Natural killer cell (primary cell): ENCODE results near the gene FADS6. TPM values are rescaled to one million over a fixed set of nuclear protein-coding genes. Genes with fewer than 3 reads are reported as not detected.

Source experiments
- ATAC-seq, 3 donors: fragments of 150-1000 bp in 2 of 3; fragments of 200-7000 bp in 1 of 3; cut with Tn5 transposase; 1 replicate in 1 of 3; 2 replicates in 2 of 3; pipeline ENCODE4 v1.10.0; 2021; ENCODE audit warnings: mild to moderate bottlenecking in 2 of 3, moderate library complexity in 2 of 3
- DNase-seq, 2 donors: peaks; one replicate each; pipeline versions ENCODE4 v3.0.0 to v3.0.0-alpha.2; 2013 to 2021; ENCODE audit warnings: mixed read lengths in 1 of 2
- H3K27ac ChIP-seq: one replicate; pipeline ENCODE4 v1.5.1; 2013; ENCODE audit warnings: mild to moderate bottlenecking, low read length
- H3K27me3 ChIP-seq: one replicate; pipeline ENCODE4 v1.6.1; 2013; ENCODE audit warnings: low read length; ENCODE audit not compliant: control insufficient read depth, insufficient read depth
- H3K36me3 ChIP-seq: one replicate; pipeline ENCODE4 v1.6.1; 2013; ENCODE audit warnings: low read length; ENCODE audit not compliant: control insufficient read depth, insufficient read depth
- H3K4me1 ChIP-seq: one replicate; pipeline ENCODE4 v1.6.1; 2013; ENCODE audit warnings: low read length; ENCODE audit not compliant: control insufficient read depth, insufficient read depth
- H3K4me3 ChIP-seq: one replicate; pipeline ENCODE4 v1.5.1; 2013; ENCODE audit warnings: low read length
- H3K9me3 ChIP-seq: one replicate; pipeline ENCODE4 v1.6.1; 2013; ENCODE audit warnings: low read length; ENCODE audit not compliant: control insufficient read depth, insufficient read depth
- H3K27ac Mint-ChIP-seq, 2 donors: one replicate each; pipeline ENCODE4 v1.8.0; 2022; ENCODE audit warnings: mild to moderate bottlenecking in 2 of 2, mixed read lengths in 2 of 2, moderate library complexity in 1 of 2
- H3K27me3 Mint-ChIP-seq, 2 donors: one replicate each; pipeline ENCODE4 v1.8.0; 2022; ENCODE audit warnings: low read depth in 2 of 2, mixed read lengths in 2 of 2
- H3K36me3 Mint-ChIP-seq: one replicate; pipeline ENCODE4 v1.8.0; 2022; ENCODE audit warnings: mixed read lengths
- H3K4me1 Mint-ChIP-seq, 2 donors: one replicate each; pipeline ENCODE4 v1.8.0; 2022; ENCODE audit warnings: mixed read lengths in 2 of 2
- H3K4me3 Mint-ChIP-seq: one replicate; pipeline ENCODE4 v1.8.0; 2022; ENCODE audit warnings: mild to moderate bottlenecking, moderate library complexity, mixed read lengths
- H3K9me3 Mint-ChIP-seq, 2 donors: one replicate each; pipeline ENCODE4 v1.8.0; 2022; ENCODE audit warnings: mixed read lengths in 2 of 2
- CTCF ChIP-seq: fragments of 200-600 bp; IDR thresholded peaks from one replicate; pipeline ENCODE4 v1.8.0; 2022; ENCODE audit warnings: antibody characterized with exemption
- WGBS: methylation state at CpG from one replicate; pipeline ENCODE4 v1.1.7; 2013; ENCODE audit warnings: missing lambda C conversion rate; ENCODE audit not compliant: insufficient coverage; 5-methylcytosine and 5-hydroxymethylcytosine counted together
- intact Hi-C: fragments of 100-400 bp; cut with micrococcal nuclease; formaldehyde crosslinking; loops from one replicate; pipeline ENCODE4 v1.14.2; 2022
- total RNA-seq, 4 donors: library from RNA; stranded (reverse); fragments of 120-200 nt in 1 of 4; gene quantifications; one replicate each; pipeline versions ENCODE4 v1.2.3 to v1.2.4, GENCODE V29; 2013 to 2022

Gene FADS6
- total RNA-seq, 3 donors from 2014 or later (not counting 1 experiment from before 2014, with no cell fraction given) = not detected

DNA sequence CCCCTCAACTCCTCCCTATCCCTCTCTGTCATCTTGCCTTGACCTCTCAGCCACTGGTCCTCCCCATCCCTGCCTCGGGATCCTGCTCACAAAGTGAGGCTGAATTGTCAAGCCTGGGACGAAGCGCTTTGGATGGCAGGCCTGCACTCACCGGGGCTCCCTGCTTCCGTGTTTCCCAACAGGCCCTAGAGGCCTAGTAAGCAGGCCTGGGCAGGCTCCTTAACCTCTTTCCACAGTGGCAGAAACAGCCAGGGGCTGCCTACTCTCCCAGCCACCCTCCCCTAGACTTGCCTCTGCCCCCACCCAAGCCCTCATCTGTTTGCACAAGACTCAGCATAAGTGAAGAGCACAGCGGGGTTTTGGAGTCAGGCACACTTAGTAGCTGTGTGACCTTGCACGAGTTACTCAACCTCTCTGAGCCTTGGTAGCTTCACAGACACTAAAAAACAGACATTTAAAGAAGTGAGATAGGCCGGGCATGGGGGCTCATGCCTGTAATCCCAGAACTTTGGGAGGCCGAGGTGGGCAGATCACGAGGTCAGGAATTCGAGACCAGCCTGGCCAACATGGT is 5.0 kb upstream of the FADS6 start:
- H3K9me3 Mint-ChIP-seq = no peaks in the 10 kb centered on the region
- H3K27ac Mint-ChIP-seq = peak overlapping the region in 1 of 2 donors; percentile 7
- ATAC-seq (no peak), DNase-seq (no peak)
- peaks cover 25 to 28% of the 10 kb centered on the region in 2 donors for H3K27me3 Mint-ChIP-seq
- Histone ChIP-seq H3K4me1 (no peaks in the 10 kb centered on the region), H3K27ac (no peak overlapping the region), H3K4me3 (no peak overlapping the region), H3K9me3 (no peaks in the 10 kb centered on the region), H3K36me3 (no peaks in the 10 kb centered on the region), H3K27me3 (peaks cover 9% of the 10 kb centered on the region)
- intact Hi-C loops = no loop called here
- H3K4me3 Mint-ChIP-seq = no peak overlapping the region
- 82% methylated on average over 11 of the region's 11 CpGs for WGBS
- H3K36me3 Mint-ChIP-seq = no peaks in the 10 kb centered on the region
- no peak for TF ChIP-seq CTCF
- H3K4me1 Mint-ChIP-seq = peaks cover 0 to 3% of the 10 kb centered on the region in 2 donors

- Mint-ChIP-seq H3K4me1 (peaks cover 0 to 3% of the 10 kb centered on the region in 2 donors), H3K9me3 (no peaks in the 10 kb centered on the region), H3K27me3 (peaks cover 25 to 33% of the 10 kb centered on the region in 2 donors), H3K27ac (no peak overlapping the region), H3K4me3 (no peak overlapping the region), H3K36me3 (no peaks in the 10 kb centered on the region)
- Histone ChIP-seq H3K36me3 (no peaks in the 10 kb centered on the region), H3K27me3 (peaks cover 21% of the 10 kb centered on the region), H3K4me3 (no peak overlapping the region), H3K9me3 (no peaks in the 10 kb centered on the region), H3K27ac (no peak overlapping the region), H3K4me1 (no peaks in the 10 kb centered on the region)
- WGBS = 37% methylated on average over 22 of the region's 22 CpGs
- intact Hi-C loops = no loop called here
- DNase-seq (no peak), ATAC-seq (no peak)
- no peak for TF ChIP-seq CTCF
Observed at GRCh38 chr17:74893936-74894671, 671 bp upstream of the FADS6 start.

DNA sequence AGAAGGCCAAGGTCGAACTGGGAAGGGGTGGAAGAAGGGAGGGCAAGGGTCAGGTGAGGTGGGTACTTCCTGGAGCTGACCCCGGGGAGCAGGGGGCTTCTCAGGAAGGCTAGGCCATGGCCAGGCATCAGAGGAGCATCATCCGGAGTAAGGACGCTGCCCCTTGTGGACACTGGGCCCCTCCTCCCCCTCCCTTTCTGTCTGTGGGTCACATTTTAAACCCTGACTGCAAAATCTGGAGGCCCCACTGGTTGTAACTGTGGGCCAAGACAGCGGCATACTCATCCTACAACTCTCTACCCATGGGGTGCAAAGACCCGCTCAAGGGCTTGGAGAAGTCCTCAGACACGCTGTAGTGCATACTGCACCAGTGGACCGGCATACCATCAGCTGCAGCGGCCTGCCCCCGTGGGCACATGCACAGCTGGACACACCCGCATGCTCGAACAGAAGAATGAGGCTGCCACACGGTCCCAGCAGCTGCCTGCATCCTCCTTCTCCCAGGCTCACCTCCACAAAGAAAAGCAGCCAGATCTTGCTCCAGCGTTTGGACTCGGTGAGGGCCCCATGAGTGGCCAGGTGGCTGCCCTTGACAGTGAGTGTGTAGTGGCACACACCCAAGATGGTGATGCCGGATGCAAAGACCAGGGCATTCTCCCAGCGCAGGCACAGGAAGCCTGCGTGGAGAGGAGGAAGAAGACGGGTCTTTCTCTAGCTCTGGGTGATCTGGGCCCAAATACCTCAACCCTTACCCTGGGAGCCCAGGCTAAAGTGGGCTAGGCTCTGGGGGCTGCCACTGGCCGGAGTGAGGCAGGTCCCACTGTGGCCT is 1.2 kb downstream of the FADS6 start:
- intact Hi-C loops = no loop called here
- Mint-ChIP-seq H3K4me1 (peaks cover 0 to 3% of the 10 kb centered on the region in 2 donors), H3K27me3 (peaks cover 25 to 33% of the 10 kb centered on the region in 2 donors), H3K9me3 (no peaks in the 10 kb centered on the region), H3K4me3 (no peak overlapping the region), H3K27ac (no peak overlapping the region), H3K36me3 (no peaks in the 10 kb centered on the region)
- no peaks in the 10 kb centered on the region for H3K36me3 ChIP-seq
- no peak overlapping the region for H3K4me3 ChIP-seq
- peaks cover 21% of the 10 kb centered on the region for H3K27me3 ChIP-seq
- H3K27ac ChIP-seq = no peak overlapping the region
- DNase-seq = no peak
- no peak for TF ChIP-seq CTCF
- no peak for ATAC-seq
- H3K9me3 ChIP-seq = no peaks in the 10 kb centered on the region
- no peaks in the 10 kb centered on the region for H3K4me1 ChIP-seq
- WGBS = 80% methylated on average over 20 of the region's 20 CpGs
